Mesodermal cell (in vitro differentiated cells): ENCODE data around the gene ST7L.

ENCODE experiments used
- H3K27ac ChIP-seq: 2 replicates; pipeline ENCODE4 v1.7.0; 2013; ENCODE audit warnings: mild to moderate bottlenecking, low read depth, low read length, moderate library complexity; ENCODE audit not compliant: severe bottlenecking
- H3K36me3 ChIP-seq: 2 replicates; pipeline ENCODE4 v1.7.1; 2013; ENCODE audit warnings: mild to moderate bottlenecking, low read length, moderate library complexity; ENCODE audit not compliant: control insufficient read depth, insufficient read depth
- H3K4me1 ChIP-seq: one replicate; pipeline ENCODE4 v1.7.1; 2013; ENCODE audit warnings: mild to moderate bottlenecking, low read length; ENCODE audit not compliant: insufficient read depth, control insufficient read depth, poor library complexity, severe bottlenecking
- H3K4me3 ChIP-seq: 2 replicates; pipeline ENCODE4 v1.7.0; 2013; ENCODE audit warnings: low read length, control low read depth, mild to moderate bottlenecking; ENCODE audit not compliant: insufficient read depth, poor library complexity, severe bottlenecking; ENCODE audit errors: extremely low read depth
- H3K9me3 ChIP-seq: 2 replicates; pipeline ENCODE4 v1.7.1; 2013; ENCODE audit warnings: mild to moderate bottlenecking, low read length, moderate library complexity; ENCODE audit not compliant: control insufficient read depth
- WGBS, 2 experiments: methylation state at CpG; one replicate each; pipeline ENCODE4 v1.1.5; 2013; ENCODE audit warnings: missing lambda C conversion rate in 2 of 2; ENCODE audit not compliant: insufficient coverage in 2 of 2; 5-methylcytosine and 5-hydroxymethylcytosine counted together

ST7L gene

GRCh38 chr1:112546076-112546475, 72.9 kb downstream of the ST7L start:
- Histone ChIP-seq H3K36me3 (peaks cover 24% of the 10 kb centered on the region), H3K4me1 (peaks cover 11% of the 10 kb centered on the region), H3K27ac (peak overlapping the region; percentile 8), H3K9me3 (no peaks in the 10 kb centered on the region), H3K4me3 (no peak overlapping the region)
- WGBS, 2 experiments = 100% methylated on average over 2 of the region's 2 CpGs

- H3K4me3 ChIP-seq = no peak overlapping the region
Observed at GRCh38 chr1:112544751-112545150, 74.2 kb downstream of the ST7L start.

DNA sequence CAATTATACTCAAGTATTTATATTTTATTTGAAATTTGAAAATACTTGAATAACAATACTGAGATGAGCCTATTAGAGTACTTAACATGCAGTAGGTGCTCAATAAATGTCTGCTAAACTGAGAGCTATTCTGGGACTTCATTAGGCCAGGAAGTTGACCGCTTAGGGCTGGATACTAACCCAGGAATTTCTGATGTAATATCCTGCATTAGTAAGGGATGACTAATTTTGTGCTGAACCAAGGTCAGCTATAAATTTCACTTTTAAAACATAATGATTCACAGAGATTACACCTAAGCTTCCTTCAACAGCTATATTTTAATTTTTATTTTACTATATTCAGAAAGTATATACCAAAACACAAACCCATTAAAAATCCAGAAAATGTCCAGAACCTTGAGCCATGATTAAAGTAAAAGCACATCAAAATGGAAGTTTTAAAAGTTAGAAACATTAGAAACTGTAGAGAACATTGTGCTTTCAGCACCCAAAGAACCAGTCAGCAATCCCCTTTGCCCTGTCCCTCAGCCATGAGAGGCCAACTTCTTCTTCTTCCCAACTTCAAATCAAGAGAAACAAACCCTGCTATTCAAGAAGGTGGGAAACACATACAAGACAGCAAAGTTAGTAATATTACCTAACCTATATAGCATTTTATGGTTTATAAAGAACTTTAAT, 74.8 kb downstream of the ST7L start:
- Histone ChIP-seq H3K4me3 (no peak overlapping the region), H3K4me1 (peaks cover 11% of the 10 kb centered on the region), H3K36me3 (peaks cover 34% of the 10 kb centered on the region), H3K9me3 (no peaks in the 10 kb centered on the region), H3K27ac (peak overlapping the region; percentile 94)
- no CpG with 5 or more reads among the region's 1 CpG for WGBS, 2 experiments

More at GRCh38 chr1:112544751-112545150, 74.2 kb downstream of the ST7L start:
- H3K4me1 ChIP-seq = peaks cover 11% of the 10 kb centered on the region
- H3K36me3 ChIP-seq = peaks cover 34% of the 10 kb centered on the region
- H3K9me3 ChIP-seq = no peaks in the 10 kb centered on the region
- WGBS, 2 experiments = 95 to 100% methylated on average over 1 to 3 of the region's 3 CpGs
- H3K27ac ChIP-seq = peak overlapping the region; percentile 94

GRCh38 chr1:112542206-112542973, 76.6 kb downstream of the ST7L start:
- Histone ChIP-seq H3K4me3 (no peak overlapping the region), H3K27ac (no peak overlapping the region), H3K9me3 (no peaks in the 10 kb centered on the region), H3K36me3 (peaks cover 36% of the 10 kb centered on the region), H3K4me1 (peaks cover 11% of the 10 kb centered on the region)
- 92 to 94% methylated on average over 5 to 7 of the region's 9 CpGs for WGBS, 2 experiments

DNA sequence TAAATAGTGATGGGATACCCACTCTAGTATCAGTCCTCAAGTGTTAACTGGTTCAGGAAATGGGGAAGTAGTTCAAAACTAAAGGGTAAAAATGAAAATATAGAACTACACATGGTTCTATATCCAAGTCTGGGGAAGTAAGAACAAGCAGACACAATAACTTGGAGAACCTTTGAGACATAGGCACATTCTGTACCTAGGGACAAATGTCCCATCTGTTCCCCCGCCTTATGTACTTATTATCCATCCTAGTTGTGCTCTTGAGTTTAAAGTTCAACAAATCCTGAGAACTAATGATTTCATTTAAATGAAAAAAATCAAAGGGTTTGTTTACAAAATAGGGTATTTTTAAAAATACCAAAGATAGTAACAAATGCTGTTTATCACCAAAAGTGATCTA, 77.6 kb downstream of the ST7L start:
- H3K4me3 ChIP-seq = no peak overlapping the region
- H3K36me3 ChIP-seq = peaks cover 36% of the 10 kb centered on the region
- H3K9me3 ChIP-seq = no peaks in the 10 kb centered on the region
- H3K4me1 ChIP-seq = peaks cover 10% of the 10 kb centered on the region
- H3K27ac ChIP-seq = no peak overlapping the region
- no CpG with 5 or more reads among the region's 1 CpG for WGBS, 2 experiments

DNA sequence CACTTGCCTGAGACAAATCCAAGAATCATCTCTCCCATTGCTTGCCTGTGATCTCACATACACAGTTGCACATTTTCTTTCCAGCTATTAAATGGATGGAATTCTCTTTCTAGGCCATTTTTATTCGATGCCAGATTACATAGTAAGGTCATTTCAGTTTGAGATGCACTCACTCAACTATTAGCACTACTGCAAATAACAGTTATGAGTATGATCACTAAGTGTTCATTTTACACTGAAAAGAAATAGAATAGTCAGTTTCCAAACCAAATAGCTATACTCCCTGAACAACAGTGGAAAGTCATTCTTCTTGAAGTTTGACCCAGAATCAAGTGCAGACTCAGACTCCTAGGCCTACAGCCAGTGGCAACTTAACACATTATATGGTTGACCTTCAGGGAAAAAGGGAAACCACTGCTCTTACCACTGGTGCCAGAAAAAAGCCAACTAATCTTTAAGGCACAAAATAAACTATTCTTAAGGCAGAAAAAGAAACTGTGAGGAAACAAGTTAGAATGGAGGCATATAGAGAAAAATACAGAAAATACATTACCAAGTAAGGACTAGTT, 78.6 kb downstream of the ST7L start:
- no peak overlapping the region for H3K27ac ChIP-seq
- H3K9me3 ChIP-seq = no peaks in the 10 kb centered on the region
- peaks cover 5% of the 10 kb centered on the region for H3K4me1 ChIP-seq
- no peak overlapping the region for H3K4me3 ChIP-seq
- peaks cover 33% of the 10 kb centered on the region for H3K36me3 ChIP-seq
- WGBS, 2 experiments = no CpG with 5 or more reads among the region's 1 CpG

DNA sequence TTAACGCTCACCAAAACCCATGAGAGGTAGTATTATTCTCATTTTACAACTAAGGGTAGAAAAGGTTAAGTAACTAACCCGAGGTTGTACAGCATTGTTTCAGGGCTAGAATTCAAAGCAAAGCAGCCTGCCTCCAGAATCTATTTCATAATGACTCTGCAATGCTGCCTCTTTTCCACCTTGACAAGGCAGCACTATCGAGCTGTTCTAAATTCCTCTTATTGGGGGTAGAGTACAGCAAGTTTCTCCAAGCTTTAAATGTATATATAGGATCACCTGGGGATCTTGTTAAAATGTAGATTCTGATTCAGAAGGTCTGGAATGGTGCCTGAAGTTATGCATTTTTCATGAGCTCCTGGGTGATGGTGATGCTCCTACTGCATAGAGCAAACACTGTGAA, 80.1 kb downstream of the ST7L start:
- H3K4me3 ChIP-seq = no peak overlapping the region
- H3K9me3 ChIP-seq = no peaks in the 10 kb centered on the region
- WGBS, 2 experiments = 80 to 100% methylated on average over 1 of the region's 3 CpGs
- H3K36me3 ChIP-seq = peaks cover 40% of the 10 kb centered on the region
- H3K4me1 ChIP-seq = no peaks in the 10 kb centered on the region
- H3K27ac ChIP-seq = no peak overlapping the region

GRCh38 chr1:112537456-112537855, 81.5 kb downstream of the ST7L start:
- Histone ChIP-seq H3K4me3 (no peak overlapping the region), H3K27ac (no peak overlapping the region), H3K36me3 (peaks cover 40% of the 10 kb centered on the region), H3K9me3 (no peaks in the 10 kb centered on the region), H3K4me1 (no peaks in the 10 kb centered on the region)

DNA sequence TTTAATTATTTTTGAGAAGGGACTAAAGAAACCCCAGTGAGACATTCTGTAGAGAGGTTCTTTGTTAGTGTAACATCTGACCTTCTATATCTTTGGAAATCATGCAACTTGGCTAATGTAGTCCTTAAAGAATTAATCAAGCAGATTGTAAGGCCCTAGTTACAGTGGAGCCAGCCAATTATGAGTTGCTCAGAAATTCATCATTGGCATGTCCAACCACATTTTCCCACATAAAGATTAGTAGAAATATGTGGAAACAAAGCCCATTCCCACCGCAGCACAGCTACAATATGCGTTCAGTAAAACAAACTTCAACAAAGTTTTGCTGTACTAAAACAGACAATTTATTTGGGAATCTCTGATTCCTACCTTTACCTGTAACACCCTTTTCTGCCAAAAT, 82.4 kb downstream of the ST7L start:
- Histone ChIP-seq H3K27ac (no peak overlapping the region), H3K4me1 (no peaks in the 10 kb centered on the region), H3K36me3 (peaks cover 37% of the 10 kb centered on the region), H3K4me3 (no peak overlapping the region), H3K9me3 (no peaks in the 10 kb centered on the region)
- WGBS, 2 experiments = 100% methylated on average over 1 of the region's 2 CpGs; no CpG with 5 or more reads in 1 of the 2 experiments

- Histone ChIP-seq H3K36me3 (peaks cover 17% of the 10 kb centered on the region), H3K4me1 (peaks cover 7% of the 10 kb centered on the region), H3K27ac (no peak overlapping the region), H3K9me3 (no peaks in the 10 kb centered on the region), H3K4me3 (no peak overlapping the region)
- 86 to 90% methylated on average over 4 to 6 of the region's 6 CpGs for WGBS, 2 experiments
Observed at GRCh38 chr1:112533029-112533428, 85.9 kb downstream of the ST7L start.

DNA sequence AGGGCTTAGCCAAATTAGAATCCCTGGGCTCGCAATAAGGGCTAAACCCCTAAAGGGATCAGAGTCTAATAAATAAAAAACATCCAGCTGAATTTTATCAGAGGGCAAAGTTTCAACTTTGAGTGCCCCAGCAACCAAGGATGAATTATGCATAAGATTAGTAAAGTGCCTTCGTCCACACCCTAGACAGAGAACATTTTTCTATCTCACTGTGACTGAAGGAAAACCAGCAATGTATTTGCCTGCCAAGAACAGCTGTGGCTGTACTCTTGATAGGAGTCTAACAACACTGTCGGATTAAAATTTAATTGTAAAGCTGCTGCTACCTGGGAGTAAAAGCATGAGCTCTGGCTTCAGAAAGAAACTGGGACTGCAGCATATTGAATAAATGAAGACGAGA, 86.9 kb downstream of the ST7L start:
- H3K36me3 ChIP-seq = peaks cover 17% of the 10 kb centered on the region
- WGBS, 2 experiments = 88 to 100% methylated on average over 1 to 3 of the region's 4 CpGs
- H3K4me3 ChIP-seq = no peak overlapping the region
- H3K27ac ChIP-seq = no peak overlapping the region
- H3K4me1 ChIP-seq = peaks cover 17% of the 10 kb centered on the region
- H3K9me3 ChIP-seq = no peaks in the 10 kb centered on the region
